Activated CD4-positive, alpha-beta T cell treated with anti-CD3 and anti-CD28 coated beads, Interleukin-2, amount 50 U/mL, for 1 hour (primary cell): ENCODE measurements around the gene MARCHF3.
"Not testable (repeated sequence)": the region's sequence is repeated elsewhere in the genome, so short reads cannot be mapped to it uniquely, and the experiment has no call there.

Experiments used
- DNase-seq: peaks from one replicate; pipeline ENCODE4 v3.0.0-alpha.2; 2020

MARCHF3 gene

DNA sequence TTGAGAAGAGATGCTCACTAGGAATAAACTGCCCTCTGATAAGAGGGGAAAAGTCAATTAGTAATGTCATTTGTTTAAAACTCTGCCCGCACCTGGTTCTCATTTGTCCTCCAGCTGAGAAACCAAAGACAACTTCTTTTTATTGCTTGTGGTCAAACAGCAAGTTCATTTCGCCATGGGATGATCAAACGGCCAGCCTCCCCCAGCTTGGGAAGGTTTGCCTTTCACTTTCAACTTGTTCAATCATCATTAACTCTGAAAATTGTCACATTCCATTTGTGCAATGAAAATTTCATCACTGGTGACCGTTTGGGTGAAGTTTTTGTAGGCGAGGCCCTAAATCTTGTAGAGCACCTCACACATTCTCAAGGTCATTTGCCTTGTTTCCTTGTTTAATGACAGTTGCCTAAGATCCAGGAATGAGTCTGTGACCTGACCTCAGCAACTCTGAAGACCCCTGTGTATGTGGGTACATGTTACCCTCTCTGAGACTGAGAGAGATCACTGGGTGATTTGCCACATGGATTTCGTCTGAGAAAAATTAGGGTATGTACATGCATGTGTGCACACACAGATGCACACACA, 117.7 kb downstream of the MARCHF3 start:
- DNase-seq = no peak

DNA sequence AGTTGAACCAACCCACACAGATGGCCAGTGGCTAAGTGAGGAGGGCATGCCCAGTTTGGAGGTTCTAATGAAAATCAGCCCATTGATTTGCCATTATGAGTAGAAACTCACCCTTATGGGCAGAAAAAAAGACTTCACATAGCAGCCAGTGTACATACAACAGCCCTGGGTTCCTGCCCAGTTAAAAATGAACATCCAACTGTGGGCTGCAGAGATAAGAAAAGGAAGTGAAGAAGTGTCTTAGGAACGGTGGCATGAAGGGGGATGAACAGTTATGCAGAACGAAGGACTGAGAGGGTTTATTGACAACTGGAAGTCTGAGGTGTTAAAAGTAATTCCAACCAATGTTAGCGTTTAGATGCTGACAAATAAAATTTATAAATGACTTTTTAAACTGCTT, 118.4 kb downstream of the MARCHF3 start:
- DNase-seq = no peak

DNA sequence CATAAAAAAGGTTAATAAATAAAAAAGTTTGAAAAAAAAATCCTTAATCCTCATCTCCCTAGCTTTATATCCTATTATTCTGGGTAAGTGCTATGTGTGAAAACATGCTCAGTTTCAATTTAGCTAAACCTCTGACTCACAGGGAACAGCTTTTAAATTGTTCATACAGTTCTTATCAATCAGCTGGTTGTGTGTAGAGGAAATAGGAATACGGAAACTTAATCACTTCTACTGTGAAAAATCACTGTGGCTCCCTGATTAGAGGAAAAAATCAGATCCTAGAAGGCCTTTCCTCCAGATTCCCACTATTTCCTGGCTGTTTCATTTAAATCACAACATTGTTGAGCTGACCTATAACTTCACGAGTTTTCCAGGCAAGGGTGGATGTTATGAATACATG, 120.5 kb downstream of the MARCHF3 start:
- no peak for DNase-seq

DNA sequence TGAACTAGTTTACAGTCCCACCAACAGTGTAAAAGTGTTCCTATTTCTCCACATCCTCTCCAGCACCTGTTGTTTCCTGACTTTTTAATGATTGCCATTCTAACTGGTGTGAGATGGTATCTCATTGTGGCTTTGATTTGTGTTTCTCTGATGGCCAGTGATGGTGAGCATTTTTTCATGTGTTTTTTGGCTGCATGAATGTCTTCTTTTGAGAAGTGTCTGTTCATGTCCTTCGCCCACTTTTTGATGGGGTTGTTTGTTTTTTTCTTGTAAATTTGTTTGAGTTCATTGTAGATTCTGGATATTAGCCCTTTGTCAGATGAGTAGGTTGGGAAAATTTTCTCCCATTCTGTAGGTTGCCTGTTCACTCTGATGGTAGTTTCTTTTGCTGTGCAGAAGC, 126.0 kb downstream of the MARCHF3 start:
- DNase-seq = not testable (repeated sequence)

DNA sequence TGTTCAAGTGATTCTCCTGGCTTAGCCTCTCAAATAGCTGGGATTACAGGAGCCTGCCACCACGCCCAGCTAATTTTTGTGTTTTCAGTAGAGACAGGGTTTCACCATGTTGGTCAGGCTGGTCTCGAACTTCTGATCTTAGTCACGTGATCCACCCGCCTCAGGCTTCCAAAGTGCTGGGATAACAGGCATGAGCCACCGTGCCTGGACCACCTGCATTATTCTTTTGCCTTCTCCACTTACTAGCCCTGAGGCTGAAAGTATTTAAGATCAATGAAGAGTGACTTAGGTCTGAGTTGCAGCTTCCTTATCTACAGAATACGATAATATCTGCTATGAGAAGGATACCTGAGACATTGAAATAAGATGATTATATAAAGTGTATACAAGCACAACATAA, 129.6 kb downstream of the MARCHF3 start:
- no peak for DNase-seq

DNA sequence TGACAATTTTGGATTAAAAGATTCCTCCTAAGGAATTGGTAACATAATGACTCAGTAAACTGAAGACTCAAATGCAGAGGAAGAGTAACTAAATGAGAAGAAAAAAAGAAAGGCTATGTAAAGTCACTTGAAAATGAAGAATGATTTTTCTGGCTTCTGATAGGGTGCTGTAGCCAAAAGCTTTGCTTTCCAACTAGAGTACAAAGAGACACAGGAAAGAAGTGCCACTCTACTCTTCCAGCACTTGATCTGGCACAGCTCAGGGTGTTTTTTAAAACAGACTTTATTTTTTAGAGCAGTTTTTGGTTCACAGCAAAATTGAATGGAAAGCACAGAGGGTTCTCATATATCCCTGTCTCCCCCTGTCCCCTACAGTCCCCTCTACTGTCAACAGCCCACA, 130.9 kb downstream of the MARCHF3 start:
- no peak for DNase-seq

DNA sequence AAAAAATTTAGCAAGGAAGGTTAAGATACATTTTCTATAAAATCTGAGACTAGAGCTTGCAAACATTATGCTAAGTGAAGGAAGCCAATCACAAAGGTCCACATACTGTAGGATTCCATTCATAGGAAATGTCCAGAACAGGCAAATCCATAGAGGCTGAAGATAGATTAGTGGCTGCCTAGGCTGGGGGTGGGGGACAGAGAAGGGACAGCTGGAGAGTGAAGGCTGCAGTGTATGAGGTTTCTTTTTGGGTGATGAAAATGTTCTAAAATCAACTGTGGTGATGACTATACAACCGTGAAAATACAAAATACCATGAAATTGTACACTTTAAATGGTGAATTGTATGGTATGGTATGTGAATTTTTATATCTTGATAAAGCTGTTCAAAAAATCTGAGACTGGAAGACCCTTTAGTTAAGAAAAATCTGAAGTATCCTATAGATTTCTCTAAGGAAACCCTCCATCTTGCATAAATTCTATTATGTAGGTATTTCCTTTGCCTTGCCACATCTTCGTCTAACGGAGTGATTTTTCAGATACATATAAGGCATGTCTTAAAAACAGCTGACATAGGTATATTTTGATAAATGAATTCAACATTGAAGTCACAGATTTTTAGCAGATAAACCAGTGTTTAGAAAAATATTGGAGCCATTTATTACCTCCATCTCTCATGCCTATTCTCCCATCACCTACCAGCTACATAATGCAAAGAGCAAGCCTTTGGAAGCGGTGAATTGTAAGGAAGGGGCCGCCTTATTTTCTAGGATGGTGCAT, 132.3 kb downstream of the MARCHF3 start:
- DNase-seq = no peak

DNA sequence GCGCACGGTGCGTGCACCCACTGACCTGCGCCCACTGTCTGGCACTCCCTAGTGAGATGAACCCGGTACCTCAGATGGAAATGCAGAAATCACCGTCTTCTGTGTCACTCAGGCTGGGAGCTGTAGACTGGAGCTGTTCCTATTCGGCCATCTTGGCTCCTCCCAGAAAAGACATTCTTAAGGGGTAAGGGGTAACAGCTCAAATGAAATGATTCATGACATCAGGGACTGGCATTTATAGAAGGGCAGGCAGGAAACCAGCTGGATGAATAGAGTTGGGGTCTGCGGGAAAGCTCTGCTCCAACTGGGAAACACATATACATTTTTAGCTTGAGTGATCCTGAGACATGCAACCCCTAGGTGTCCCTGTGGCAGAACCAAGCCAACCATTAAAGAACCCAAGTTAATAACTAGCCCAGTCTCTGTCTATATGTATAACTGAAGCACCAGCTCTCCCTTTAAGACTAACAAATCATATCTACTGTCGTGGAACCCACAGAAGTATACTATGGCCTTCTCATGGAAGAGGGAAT, 134.1 kb downstream of the MARCHF3 start:
- DNase-seq = no peak

DNA sequence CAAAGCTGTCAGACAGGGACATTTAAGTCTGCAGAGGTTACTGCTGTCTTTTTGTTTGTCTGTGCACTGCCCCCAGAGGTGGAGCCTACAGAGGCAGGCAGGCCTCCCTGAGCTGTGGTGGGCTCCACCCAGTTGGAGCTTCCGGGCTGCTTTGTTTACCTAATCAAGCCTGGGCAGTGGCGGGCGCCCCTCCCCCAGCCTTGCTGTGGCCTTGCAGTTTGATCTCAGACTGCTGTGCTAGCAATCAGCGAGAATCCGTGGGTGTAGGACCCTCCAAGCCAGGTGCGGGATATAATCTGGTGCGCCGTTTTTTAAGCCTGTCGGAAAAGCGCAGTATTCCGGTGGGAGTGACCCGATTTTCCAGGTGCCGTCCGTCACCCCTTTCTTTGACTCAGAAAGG, 134.6 kb downstream of the MARCHF3 start:
- DNase-seq = not testable (repeated sequence)

DNA sequence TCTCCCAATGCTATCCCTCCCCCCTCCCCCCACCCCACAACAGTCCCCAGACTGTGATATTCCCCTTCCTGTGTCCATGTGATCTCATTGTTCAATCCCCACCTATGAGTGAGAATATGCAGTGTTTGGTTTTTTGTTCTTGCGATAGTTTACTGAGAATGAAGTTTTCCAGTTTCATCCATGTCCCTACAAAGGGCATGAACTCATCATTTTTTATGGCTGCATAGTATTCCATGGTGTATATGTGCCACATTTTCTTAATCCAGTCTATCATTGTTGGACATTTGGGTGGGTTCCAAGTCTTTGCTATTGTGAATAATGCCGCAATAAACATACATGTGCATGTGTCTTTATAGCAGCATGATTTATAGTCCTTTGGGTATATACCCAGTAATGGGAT, 139.9 kb downstream of the MARCHF3 start:
- DNase-seq = not testable (repeated sequence)

DNA sequence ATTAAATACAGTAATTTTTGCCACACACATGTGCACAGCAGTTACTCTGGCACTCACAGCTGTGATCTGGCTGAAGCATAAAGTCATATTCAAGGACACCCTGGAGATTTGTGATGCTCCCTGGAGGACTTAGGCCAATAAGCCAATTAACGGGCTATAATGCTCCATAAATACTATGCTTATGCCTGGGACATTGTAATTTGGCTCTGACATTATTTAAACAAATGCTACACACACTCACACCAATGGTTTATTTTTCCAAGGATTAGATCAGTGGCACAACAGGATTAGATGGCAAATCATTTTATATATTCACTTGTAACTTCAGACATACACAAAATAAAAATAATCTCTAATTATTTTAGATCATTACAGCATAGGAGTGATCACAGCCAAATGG, 142.2 kb downstream of the MARCHF3 start:
- DNase-seq = no peak

DNA sequence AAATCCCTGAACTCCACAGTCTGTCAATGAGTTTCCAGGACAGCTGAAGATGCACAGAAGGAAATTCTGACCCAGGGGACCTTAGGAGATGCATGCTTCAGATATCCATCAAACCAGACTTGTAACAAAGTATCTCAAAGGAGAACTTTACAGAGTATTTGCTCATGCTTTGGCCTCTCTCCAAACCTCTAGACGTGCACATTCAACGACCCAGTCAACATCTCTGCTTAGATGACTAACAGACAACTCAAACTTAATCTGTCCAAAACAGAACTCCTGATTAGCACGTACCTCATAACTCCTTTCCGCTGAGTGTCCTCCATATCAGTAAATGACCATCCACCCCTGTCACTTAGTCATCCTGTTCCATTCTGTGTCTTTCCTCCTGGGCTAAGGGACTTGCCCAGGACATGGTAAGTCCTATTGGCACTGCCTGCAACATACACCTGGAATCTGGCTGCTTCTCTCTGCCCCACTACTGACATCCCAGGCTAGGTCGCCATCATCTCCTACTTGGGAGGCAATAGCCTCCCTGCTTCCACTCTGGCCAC, 146.0 kb downstream of the MARCHF3 start:
- DNase-seq = no peak

DNA sequence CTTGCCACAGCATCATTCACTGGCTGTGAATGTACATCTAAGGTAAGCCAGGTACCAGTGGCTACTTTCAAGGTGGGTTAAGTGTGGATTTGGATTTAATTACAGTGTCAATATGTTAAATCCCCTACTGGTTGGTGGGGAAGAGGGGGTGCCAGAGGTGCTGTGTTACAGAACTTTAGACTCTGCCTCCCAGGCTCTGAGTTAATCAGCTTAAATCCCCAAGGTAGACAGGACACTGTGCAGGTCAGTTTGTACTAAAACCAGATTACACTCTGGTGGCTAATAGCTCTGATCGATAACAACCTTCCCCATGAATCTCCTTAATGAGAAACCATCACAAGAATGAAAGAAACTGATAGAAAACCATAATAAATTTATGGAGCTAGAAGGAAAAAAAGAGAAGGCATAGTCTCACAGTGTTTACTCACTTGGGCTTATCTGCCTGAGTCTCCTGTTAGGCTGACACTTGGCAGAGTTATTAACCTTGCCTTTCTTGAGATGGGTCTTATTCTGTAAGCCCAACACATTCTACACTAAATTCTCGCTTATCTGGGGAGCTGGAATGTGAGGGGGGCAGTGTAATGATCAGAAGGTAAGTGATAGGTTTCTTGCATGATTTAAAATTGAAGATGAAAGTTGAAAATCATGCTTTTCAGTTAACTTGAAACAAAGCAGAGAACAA, 146.7 kb downstream of the MARCHF3 start:
- DNase-seq = no peak

DNA sequence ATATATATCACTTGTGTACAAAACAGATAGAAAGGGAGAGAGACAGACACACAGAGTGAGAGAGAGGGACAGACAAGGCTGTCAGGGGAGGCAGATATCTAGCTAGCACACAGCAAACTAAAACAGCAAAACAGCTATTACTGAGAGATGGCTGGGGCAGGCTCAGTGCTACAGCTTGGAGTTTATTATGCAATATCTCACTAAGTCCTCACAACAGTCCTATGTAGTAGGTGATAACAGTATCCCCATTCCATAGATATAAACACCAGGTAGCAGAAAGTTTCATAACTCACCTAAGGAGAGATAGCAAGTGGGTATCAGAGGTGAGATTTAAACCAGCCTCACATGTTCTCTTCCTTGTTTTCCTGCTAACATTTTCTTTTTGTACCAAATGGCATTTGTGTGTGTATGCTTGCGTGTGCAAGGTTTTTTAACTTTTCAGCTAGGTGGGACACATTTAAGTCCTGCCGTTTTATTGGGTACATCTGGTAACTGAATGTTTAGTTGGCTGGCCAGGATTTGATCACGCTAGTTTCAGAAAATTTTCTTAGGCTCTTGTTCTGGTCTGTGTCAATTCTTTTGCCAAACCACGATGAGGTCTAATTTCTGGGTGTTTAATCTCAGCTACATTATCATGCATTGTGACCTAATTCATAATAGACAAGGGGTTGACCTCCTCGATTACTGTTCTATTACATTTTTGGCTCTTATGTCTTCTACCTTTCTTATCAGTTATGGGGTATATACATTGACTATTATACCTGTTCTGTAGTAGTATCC, 148.3 kb downstream of the MARCHF3 start:
- DNase-seq = no peak

DNA sequence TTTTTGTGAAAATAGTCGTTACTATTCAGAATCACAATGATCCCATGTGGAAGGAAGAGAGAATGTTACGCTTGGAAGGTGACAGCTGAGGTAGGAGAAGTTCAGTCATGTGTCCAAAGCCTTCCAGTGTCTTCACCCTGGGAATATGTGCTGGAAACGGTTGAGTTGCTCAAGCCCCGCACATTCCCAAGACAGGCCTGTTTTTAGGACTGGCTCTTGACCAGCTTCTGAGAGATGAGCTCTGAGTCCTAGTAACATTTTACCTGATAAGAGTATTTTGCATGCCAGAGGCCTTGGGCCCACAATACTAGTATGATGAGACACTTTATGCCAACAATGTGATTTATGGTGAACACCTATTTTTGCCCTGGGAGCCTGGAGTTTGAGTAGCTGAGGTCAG, 151.7 kb downstream of the MARCHF3 start:
- no peak for DNase-seq

DNA sequence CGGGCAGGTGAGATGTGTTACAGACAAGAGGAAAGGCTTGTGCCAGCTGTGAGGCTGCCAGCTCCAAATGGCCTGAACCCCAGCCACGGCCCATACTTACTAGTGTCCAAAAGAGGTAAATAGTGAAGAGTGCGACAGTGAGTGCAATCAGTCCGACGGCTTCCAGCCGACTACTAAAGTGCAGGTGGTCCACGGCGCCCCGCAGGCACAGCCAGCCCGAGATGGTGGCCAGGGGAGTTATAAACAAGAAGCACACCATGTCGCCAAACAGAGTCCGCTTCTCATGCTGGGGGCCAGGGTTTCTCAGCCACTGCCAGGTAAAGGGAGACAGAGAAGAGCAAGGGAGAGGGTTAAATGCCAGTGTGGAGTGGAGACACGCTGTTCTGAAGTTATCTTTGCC, 152.3 kb downstream of the MARCHF3 start:
- no peak for DNase-seq

DNA sequence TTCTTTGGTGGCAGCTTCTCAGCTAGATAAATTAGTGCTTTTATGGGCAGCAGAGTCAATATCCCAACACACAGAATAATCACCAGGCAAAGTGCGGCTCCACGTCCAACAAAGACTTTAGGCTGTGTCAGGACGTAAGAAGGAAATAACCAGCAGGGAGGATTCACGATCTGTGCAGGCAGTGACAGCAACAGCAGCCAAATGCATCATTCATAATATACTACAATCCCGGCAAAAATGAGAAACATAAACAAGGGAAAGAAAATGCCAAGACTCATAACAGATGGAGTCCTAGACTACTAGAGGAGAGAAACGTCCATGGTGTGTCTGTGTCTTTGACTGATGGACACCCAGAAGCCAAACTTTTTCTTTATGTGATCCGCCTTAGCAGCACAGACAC, 152.8 kb downstream of the MARCHF3 start:
- no peak for DNase-seq

DNA sequence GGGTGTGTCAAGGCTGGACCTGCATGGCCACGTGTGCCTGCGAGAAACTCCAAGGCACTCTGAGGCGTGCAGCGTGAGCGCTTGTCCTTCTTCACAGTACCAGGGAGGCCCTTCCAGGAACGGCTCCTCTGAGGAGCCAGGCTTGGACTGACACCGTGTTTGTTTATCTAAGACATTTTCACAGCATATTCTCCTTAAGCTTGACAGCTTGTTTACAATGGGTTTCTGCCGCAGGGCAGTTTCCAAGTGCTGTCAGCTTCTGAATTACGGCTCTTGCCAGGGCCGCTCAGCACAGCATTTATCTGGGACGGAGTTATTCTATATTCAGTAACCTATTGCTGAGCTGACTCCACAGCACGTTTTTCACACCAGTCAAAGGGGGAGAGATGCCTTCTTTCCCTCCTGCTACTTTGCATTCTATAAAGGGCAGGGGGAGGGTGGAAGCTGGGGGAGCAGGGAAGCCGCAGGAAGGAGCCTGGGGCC, 155.0 kb downstream of the MARCHF3 start:
- DNase-seq = no peak

DNA sequence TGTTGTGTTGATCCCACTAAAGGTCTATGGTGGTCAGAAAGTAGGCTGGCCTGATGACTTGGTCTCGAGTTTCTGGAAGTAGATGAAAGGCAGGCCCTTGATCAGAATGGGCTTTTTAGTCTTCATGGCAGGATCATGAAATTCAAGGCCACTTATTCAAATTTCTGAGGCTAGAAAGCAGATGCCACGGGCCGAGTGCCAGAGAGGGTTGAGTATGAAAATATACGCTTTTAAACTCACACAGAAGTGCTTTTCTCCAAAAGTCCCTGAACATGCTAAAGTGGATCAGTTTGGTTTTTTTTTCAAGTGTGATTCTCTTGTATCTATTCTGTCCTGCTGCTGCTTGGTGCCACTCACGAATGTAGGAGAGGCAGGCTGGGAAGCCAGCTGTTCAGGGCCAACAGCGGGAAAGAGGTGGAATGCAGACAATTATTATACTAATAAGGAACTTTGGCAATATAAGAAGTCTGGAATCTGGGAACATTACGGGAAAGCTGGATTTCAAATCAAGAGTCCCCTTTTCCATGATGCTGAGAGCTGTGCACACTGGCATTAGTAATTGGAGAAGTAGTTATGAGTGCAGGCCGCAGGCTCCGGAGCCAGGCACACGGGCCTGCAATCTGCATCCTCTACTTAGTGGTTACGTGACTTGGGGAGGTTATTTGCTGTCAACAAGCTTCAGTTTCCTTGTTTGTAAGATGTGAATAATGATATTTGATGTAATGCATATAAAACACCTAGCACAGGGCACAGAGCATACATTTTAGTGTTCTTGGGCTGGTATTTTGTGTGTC, 157.6 kb downstream of the MARCHF3 start:
- DNase-seq = no peak

DNA sequence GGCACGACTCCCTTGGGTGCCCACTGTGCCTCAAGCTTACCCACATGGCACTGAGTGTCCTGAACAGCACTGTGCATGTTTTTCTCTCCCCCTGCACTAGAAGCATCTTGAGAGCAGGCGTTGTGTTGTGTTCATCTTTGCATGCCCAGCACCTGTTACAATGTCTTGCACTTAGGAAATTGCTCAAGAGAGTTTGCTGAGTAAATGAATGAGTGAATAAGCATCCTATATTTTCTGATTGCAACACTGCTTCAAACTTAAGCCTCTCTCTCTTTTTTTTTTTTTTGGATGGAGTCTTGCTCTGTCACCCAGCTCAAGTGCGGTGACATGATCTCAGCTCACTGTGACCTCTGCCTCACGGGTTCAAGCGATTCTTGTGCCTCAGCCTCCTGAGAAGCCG, 158.9 kb downstream of the MARCHF3 start:
- no peak for DNase-seq

DNA sequence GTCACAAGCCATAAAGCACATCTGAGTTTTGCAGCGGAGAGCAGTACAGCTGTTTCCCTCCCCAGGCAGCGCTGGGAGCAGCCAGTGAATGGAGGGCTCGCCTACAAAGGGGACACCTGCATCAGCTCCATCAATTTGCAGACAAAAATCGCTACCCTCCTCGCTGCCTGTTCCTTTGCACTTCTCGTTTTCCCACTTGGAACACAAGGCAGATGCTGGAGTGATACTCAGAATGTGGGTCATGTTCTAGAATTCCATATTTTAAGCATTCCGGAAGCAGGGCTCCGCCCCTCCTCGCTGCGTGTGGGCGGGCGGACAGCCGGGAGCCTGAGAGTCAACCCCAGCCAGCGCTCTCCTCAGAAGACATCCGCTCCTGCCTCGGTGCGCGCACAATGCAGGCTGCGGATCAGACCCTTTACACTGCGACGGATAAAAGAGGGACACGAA, 161.3 kb downstream of the MARCHF3 start:
- DNase-seq = peak; percentile 8
